Ascending aorta (tissue), 2 donors: ENCODE measurements around the gene GCDH. TPM values are rescaled to one million over a fixed set of nuclear protein-coding genes. Genes with fewer than 3 reads are reported as not detected.
"Not testable (repeated sequence)": the region's sequence is repeated elsewhere in the genome, so short reads cannot be mapped to it uniquely, and the experiment has no call there.

Experiments used
- DNase-seq, 2 donors: peaks; one replicate each; pipeline ENCODE4 v3.0.0-alpha.2; 2019; ENCODE audit warnings: low spot score in 2 of 2
- H3K27ac ChIP-seq, 2 donors: fragments of 200-600 bp; sonication (generic); one replicate each; pipeline ENCODE4 v1.5.1; 2016 to 2017; ENCODE audit warnings: mild to moderate bottlenecking in 1 of 2
- H3K27me3 ChIP-seq: fragments of 200-600 bp; sonication (generic); one replicate; pipeline ENCODE4 v1.5.1; 2017
- H3K36me3 ChIP-seq, 2 donors: fragments of 200-600 bp; sonication (generic); one replicate each; pipeline ENCODE4 v1.5.1; 2016
- H3K4me1 ChIP-seq, 2 donors: fragments of 200-600 bp; sonication (generic); one replicate each; pipeline ENCODE4 v1.5.1; 2016 to 2017; ENCODE audit warnings: mild to moderate bottlenecking in 1 of 2
- H3K4me3 ChIP-seq, 2 donors: fragments of 200-600 bp; sonication (generic); one replicate each; pipeline ENCODE4 v1.5.1; 2016 to 2017; ENCODE audit warnings: mild to moderate bottlenecking in 1 of 2
- H3K9me3 ChIP-seq, 2 donors: fragments of 200-600 bp; sonication (generic); one replicate each; pipeline ENCODE4 v1.5.1; 2016
- intact Hi-C: fragments of 100-400 bp; cut with DNase I; formaldehyde crosslinking; loops from one replicate; pipeline ENCODE4 v1.15.1; 2023
- total RNA-seq: library from RNA; depleted of rRNA; stranded (reverse); fragments of >200 nt; gene quantifications from one replicate; pipeline ENCODE4 v1.1.0, GENCODE V29; 2016
- TF ChIP-seq, protein P1 (sequence below), 3 experiments: fragments of 200-600 bp in 2 of 3; fragments of 450-650 bp in 1 of 3; sonication (generic) in 2 of 3; IDR thresholded peaks; one replicate each; pipeline ENCODE4 v1.5.1; 2016 to 2019; ENCODE audit warnings: antibody characterized with exemption in 3 of 3, mild to moderate bottlenecking in 1 of 3, moderate library complexity in 1 of 3

GCDH gene
- total RNA-seq, 1 donor from 2014 or later = 20.6 TPM

GRCh38 chr19:12888006-12888603 is 2.9 kb upstream of the GCDH start:
- intact Hi-C loops = no loop called here

GRCh38 chr19:12890299-12890786 is 617 bp upstream of the GCDH start:
- DNase-seq, H3K27me3 ChIP-seq, H3K9me3 ChIP-seq: not testable (repeated sequence)
- H3K36me3 ChIP-seq = peaks cover 10 to 16% of the 10 kb centered on the region in 2 donors
- intact Hi-C loops = loop anchor here (1.0 to 5.0 kb wide), 2 partner anchors 47 to 153 kb away; partner anchors contain the start of genes CALR and GET3
- H3K4me3 ChIP-seq = peak overlapping the region in 1 of 2 donors; percentile 92
- peaks cover 10 to 15% of the 10 kb centered on the region in 2 donors for H3K4me1 ChIP-seq
- H3K27ac ChIP-seq = peak overlapping the region; percentile 36 to 54

More at GRCh38 chr19:12888006-12888603, 2.9 kb upstream of the GCDH start:
- H3K27ac ChIP-seq = no peak overlapping the region
- no peaks in the 10 kb centered on the region for H3K9me3 ChIP-seq
- H3K4me1 ChIP-seq = peaks cover 10 to 21% of the 10 kb centered on the region in 2 donors
- no peak for DNase-seq
- TF ChIP-seq, protein P1, sequence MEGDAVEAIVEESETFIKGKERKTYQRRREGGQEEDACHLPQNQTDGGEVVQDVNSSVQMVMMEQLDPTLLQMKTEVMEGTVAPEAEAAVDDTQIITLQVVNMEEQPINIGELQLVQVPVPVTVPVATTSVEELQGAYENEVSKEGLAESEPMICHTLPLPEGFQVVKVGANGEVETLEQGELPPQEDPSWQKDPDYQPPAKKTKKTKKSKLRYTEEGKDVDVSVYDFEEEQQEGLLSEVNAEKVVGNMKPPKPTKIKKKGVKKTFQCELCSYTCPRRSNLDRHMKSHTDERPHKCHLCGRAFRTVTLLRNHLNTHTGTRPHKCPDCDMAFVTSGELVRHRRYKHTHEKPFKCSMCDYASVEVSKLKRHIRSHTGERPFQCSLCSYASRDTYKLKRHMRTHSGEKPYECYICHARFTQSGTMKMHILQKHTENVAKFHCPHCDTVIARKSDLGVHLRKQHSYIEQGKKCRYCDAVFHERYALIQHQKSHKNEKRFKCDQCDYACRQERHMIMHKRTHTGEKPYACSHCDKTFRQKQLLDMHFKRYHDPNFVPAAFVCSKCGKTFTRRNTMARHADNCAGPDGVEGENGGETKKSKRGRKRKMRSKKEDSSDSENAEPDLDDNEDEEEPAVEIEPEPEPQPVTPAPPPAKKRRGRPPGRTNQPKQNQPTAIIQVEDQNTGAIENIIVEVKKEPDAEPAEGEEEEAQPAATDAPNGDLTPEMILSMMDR (IDR thresholded peaks at IDR 0.05) = no peak
- H3K36me3 ChIP-seq = peaks cover 0 to under 1% of the 10 kb centered on the region in 2 donors
- H3K4me3 ChIP-seq = no peak overlapping the region
- peaks cover 13% of the 10 kb centered on the region for H3K27me3 ChIP-seq

DNA sequence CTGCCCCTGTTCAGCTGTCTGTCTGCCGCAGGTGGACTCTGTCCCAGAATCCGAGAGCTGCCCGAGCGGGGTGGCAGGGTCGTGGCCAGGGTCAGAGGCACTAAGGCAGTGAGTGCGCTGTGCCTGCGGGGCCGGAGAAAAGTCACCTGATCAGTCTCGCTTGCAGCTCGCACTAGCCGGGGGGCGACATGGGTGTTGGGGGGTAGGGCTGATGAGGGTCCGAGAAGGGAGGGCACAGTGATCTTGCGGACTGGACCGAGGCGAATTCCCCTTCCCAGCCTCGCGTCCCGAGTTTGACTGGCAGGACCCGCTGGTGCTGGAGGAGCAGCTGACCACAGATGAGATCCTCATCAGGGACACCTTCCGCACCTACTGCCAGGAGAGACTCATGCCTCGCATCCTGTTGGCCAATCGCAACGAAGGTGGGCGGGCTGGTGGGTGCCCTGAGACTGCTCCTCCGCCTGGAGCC is 627 bp downstream of the GCDH start:
- Histone ChIP-seq H3K36me3 (peaks cover 18 to 24% of the 10 kb centered on the region in 2 donors), H3K9me3 (no peaks in the 10 kb centered on the region), H3K27ac (peak overlapping the region; percentile 59 to 78), H3K4me1 (peaks cover 8 to 10% of the 10 kb centered on the region in 2 donors), H3K4me3 (peak overlapping the region; percentile 77 to 92), H3K27me3 (no peaks in the 10 kb centered on the region)
- intact Hi-C loops = loop anchor here (1.0 to 5.0 kb wide), 2 partner anchors 28 to 46 kb away; partner anchors contain the start of genes CALR and SYCE2
- no peak for DNase-seq
- TF ChIP-seq, protein P1 (IDR thresholded peaks at IDR 0.05) = no peak

- Histone ChIP-seq H3K27me3 (no peaks in the 10 kb centered on the region), H3K4me3 (no peak overlapping the region), H3K4me1 (peaks cover 8 to 10% of the 10 kb centered on the region in 2 donors), H3K27ac (no peak overlapping the region), H3K36me3 (peaks cover 30 to 39% of the 10 kb centered on the region in 2 donors), H3K9me3 (no peaks in the 10 kb centered on the region)
- DNase-seq = no peak
- TF ChIP-seq, protein P1 (IDR thresholded peaks at IDR 0.05) = no peak
- intact Hi-C loops = loop anchor here (5.0 kb wide), 1 partner anchor 44 kb away; the partner anchor contains the start of gene CALR
Measured at GRCh38 chr19:12893582-12893981, 2.6 kb downstream of the GCDH start.

GRCh38 chr19:12896460-12896859 is 5.5 kb downstream of the GCDH start:
- Histone ChIP-seq H3K36me3 (peaks cover 37 to 47% of the 10 kb centered on the region in 2 donors), H3K27ac (no peak overlapping the region), H3K4me1 (peaks cover 6 to 7% of the 10 kb centered on the region in 2 donors), H3K9me3 (no peaks in the 10 kb centered on the region), H3K4me3 (no peak overlapping the region), H3K27me3 (no peaks in the 10 kb centered on the region)
- TF ChIP-seq, protein P1 (IDR thresholded peaks at IDR 0.05) = no peak
- intact Hi-C loops = no loop called here
- DNase-seq = no peak

DNA sequence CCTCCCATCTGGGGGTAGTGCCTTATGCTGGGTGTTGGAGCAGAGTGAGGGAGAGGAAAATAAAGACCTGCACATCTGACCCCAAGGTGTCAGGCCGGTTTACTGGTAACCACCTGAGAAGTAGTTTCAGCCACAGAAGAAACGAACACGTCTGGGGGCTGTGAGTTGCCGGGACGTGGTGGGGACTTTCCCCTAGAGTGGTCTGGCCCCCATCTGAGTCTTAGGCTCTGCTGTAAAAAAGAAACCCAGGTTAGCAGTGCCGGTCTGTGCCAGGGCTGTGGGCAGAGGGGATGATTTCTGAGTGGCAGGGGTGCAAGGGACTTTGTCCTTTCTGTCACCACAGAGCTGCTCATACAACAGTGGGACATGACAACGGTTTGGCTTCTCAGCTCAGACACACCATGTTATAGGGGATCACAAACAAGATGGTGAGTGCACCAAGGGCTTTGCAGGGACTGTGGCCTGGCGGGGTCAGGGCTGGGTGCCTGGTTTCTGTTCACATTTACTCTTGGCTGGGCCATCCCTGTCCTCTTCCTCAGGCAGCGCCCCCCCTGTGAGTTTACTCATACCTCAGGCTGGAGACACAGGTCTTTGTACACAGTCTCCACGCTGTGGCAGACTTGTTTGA is 9.0 kb downstream of the GCDH start:
- H3K9me3 ChIP-seq = no peaks in the 10 kb centered on the region
- intact Hi-C loops = no loop called here
- H3K36me3 ChIP-seq = peaks cover 27 to 31% of the 10 kb centered on the region in 2 donors
- DNase-seq = no peak
- H3K27me3 ChIP-seq = no peaks in the 10 kb centered on the region
- H3K4me3 ChIP-seq = no peak overlapping the region
- TF ChIP-seq, protein P1 (IDR thresholded peaks at IDR 0.05) = no peak
- H3K27ac ChIP-seq = no peak overlapping the region
- no peaks in the 10 kb centered on the region for H3K4me1 ChIP-seq
